Spleen (tissue), 11 donors: ENCODE results near the gene IMMP2L. TPM values are rescaled to one million over a fixed set of nuclear protein-coding genes. Genes with fewer than 3 reads are reported as not detected.

Source experiments
- DNase-seq: peaks from one replicate; pipeline ENCODE4 v3.0.0-alpha.2; 2020
- H3K27ac ChIP-seq, 8 donors: fragments of 200-600 bp; sonication (generic) in 7 of 8; 1 replicate in 4 of 8; 2 replicates in 4 of 8; pipeline versions ENCODE4 v1.5.0 to v1.8.0; 2016 to 2021; ENCODE audit warnings: inconsistent platforms in 4 of 8, mild to moderate bottlenecking in 4 of 8, moderate library complexity in 1 of 8
- H3K27me3 ChIP-seq, 7 donors: fragments of 200-600 bp; sonication (generic) in 6 of 7; replicated peaks in 1 of 7; 1 replicate in 4 of 7; 2 replicates in 3 of 7; pipeline versions ENCODE4 v1.5.0 to v1.8.0; 2016 to 2021; ENCODE audit warnings: inconsistent platforms in 3 of 7, mild to moderate bottlenecking in 1 of 7
- H3K36me3 ChIP-seq, 6 donors: fragments of 200-600 bp; sonication (generic) in 5 of 6; 1 replicate in 4 of 6; 2 replicates in 2 of 6; pipeline versions ENCODE4 v1.5.0 to v1.8.0; 2016 to 2021; ENCODE audit warnings: inconsistent platforms in 2 of 6
- H3K4me1 ChIP-seq, 6 donors: fragments of 200-600 bp; sonication (generic) in 5 of 6; 1 replicate in 3 of 6; 2 replicates in 3 of 6; pipeline versions ENCODE4 v1.5.0 to v1.8.0; 2016 to 2021; ENCODE audit warnings: inconsistent platforms in 3 of 6
- H3K4me3 ChIP-seq, 8 donors: fragments of 200-600 bp; sonication (generic) in 7 of 8; 1 replicate in 4 of 8; 2 replicates in 4 of 8; pipeline versions ENCODE4 v1.5.0 to v1.8.0; 2016 to 2021; ENCODE audit warnings: inconsistent platforms in 4 of 8, mild to moderate bottlenecking in 4 of 8, moderate library complexity in 2 of 8
- H3K9me3 ChIP-seq, 8 donors: fragments of 200-600 bp; sonication (generic) in 7 of 8; 1 replicate in 4 of 8; 2 replicates in 4 of 8; pipeline versions ENCODE4 v1.5.0 to v1.8.0; 2016 to 2021; ENCODE audit warnings: inconsistent platforms in 4 of 8
- CTCF ChIP-seq, 11 experiments: fragments of 200-600 bp in 7 of 11; fragments of 450-650 bp in 4 of 11; sonication (generic) in 4 of 11; IDR thresholded peaks in 8 of 11; conservative IDR thresholded peaks in 3 of 11; 1 replicate in 7 of 11; 2 replicates in 4 of 11; pipeline versions ENCODE4 v1.4.0 to v1.8.0; 2016 to 2021; ENCODE audit warnings: antibody characterized with exemption in 11 of 11, inconsistent platforms in 4 of 11, mild to moderate bottlenecking in 1 of 11
- POLR2A ChIP-seq, 3 donors: fragments of 450-650 bp; IDR thresholded peaks; one replicate each; pipeline ENCODE4 v1.5.1; 2017; ENCODE audit warnings: antibody characterized with exemption in 3 of 3, mild to moderate bottlenecking in 1 of 3
- POLR2AphosphoS5 ChIP-seq, 3 donors: sonication (generic); formaldehyde crosslinking; IDR thresholded peaks; one replicate each; pipeline ENCODE4 v1.5.1; 2017; ENCODE audit warnings: antibody characterized with exemption in 3 of 3
- WGBS, 5 donors: extraction: QIAGEN DNeasy Blood & Tissue Kit in 3 of 5; methylation state at CpG; one replicate each; pipeline versions ENCODE4 v1.1.5 to v1.1.7; 2013 to 2018; 5-methylcytosine and 5-hydroxymethylcytosine counted together
- intact Hi-C: fragments of 100-400 bp; cut with DNase I; formaldehyde crosslinking; loops from one replicate; pipeline ENCODE4 v1.15.0; 2023; ENCODE audit warnings: low total_unique reads
- polyA plus RNA-seq, 3 donors: library from polyadenylated mRNA; stranded (reverse); fragments of 200-250 nt; gene quantifications; one replicate each; pipeline ENCODE4 v1.2.1, GENCODE V29; 2013
- total RNA-seq, 7 donors: library from RNA; depleted of rRNA in 3 of 7; stranded (reverse); fragments of >200 nt in 3 of 7; fragmentation: NEBNext Ultra II Directional in 4 of 7; extraction: Animal tissue kit (Norgen Biotek cat#: 25700) in 4 of 7; gene quantifications; one replicate each; pipeline versions ENCODE4 v1.1.0 to v1.2.1, GENCODE V29; 2016 to 2021
- donor health status: healthy with polysubstance abuse.
- donor health status: DM: no; HTN: no; CAD: no; lungs with moderate emphysema.
- donor health status: DM: no; HTN: no; CAD: no.
- donor health status: Bipolar disorder and iron deficiency.
- donor health status: healthy.
- donor health status: DM: no; HTN: no; CAD: no.
- donor health status: DM: yes; HTN: yes; CAD: no.

IMMP2L gene
- total and polyA plus RNA-seq, 10 donors = 6.5 to 32.7 (median 9.8) TPM

DNA sequence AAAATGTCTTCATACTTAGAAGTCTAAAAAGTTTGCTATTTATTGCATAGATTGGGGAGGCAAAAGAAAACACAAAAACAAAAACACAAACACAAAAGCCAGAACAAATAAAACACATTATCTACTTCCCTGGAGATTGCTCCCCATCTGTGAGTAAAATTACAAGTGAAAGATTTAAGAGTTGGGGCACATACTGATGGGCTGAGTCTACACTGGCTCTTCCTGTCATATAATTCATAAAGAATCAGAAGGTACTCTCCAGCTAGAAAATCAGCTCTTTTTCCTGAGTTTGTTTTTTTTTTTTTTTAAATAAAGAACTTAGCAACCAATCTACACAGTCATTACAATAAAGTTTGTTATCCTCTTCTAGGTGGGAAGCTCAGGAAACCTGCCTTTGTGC lies 663.8 kb downstream of the IMMP2L start:
- H3K27ac ChIP-seq = no peak overlapping the region
- no peak for DNase-seq
- intact Hi-C loops = no loop called here
- H3K27me3 ChIP-seq = no peaks in the 10 kb centered on the region
- no peak for TF ChIP-seq POLR2A (IDR thresholded peaks at IDR 0.05)
- TF ChIP-seq POLR2AphosphoS5 (IDR thresholded peaks at IDR 0.05) = no peak
- TF ChIP-seq CTCF (IDR thresholded peaks at IDR 0.05 in 8 of 11, conservative IDR thresholded peaks at IDR 0.05 in 3 of 11) = no peak
- no peaks in the 10 kb centered on the region for H3K4me1 ChIP-seq
- H3K9me3 ChIP-seq = peaks cover 0 to 13% (median 3%) of the 10 kb centered on the region in 8 donors
- H3K4me3 ChIP-seq = no peak overlapping the region
- no peaks in the 10 kb centered on the region for H3K36me3 ChIP-seq

- no peak for TF ChIP-seq CTCF (IDR thresholded peaks at IDR 0.05 in 8 of 11, conservative IDR thresholded peaks at IDR 0.05 in 3 of 11)
- TF ChIP-seq POLR2A (IDR thresholded peaks at IDR 0.05) = no peak
- TF ChIP-seq POLR2AphosphoS5 (IDR thresholded peaks at IDR 0.05) = no peak
- Histone ChIP-seq H3K36me3 (no peaks in the 10 kb centered on the region), H3K27me3 (no peaks in the 10 kb centered on the region), H3K4me3 (no peak overlapping the region), H3K9me3 (peaks cover 0 to 13% (median 3%) of the 10 kb centered on the region in 8 donors), H3K4me1 (no peaks in the 10 kb centered on the region), H3K27ac (no peak overlapping the region)
- intact Hi-C loops = no loop called here
- 81 to 90% (median 86%) methylated on average over 1 of the region's 1 CpG for WGBS, 5 donors
- no peak for DNase-seq
These were observed 664.8 kb downstream of the IMMP2L start for GRCh38 chr7:110897538-110897937.

DNA sequence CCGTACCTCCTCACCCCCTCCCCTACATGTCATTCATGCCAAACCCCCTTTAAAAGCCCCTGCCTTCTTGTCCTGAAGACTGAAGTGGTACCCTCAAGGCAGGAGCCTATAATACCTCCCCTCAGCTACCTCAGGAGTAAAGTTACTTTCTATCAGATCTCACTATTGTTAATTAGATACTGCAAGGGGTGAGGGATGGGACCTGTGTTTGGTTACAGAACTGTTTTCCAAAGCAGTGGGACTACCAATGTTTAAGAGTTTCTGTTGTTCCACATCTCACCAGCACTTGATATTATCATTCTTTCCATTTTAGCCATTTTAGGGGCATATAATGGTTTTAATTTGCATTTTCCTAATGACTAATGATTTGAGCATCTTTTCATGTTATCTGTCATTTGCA lies 668.2 kb downstream of the IMMP2L start:
- Histone ChIP-seq H3K36me3 (no peaks in the 10 kb centered on the region), H3K4me1 (no peaks in the 10 kb centered on the region), H3K27me3 (no peaks in the 10 kb centered on the region), H3K9me3 (peaks cover 0 to 13% (median 3%) of the 10 kb centered on the region in 8 donors), H3K27ac (no peak overlapping the region), H3K4me3 (no peak overlapping the region)
- intact Hi-C loops = no loop called here
- DNase-seq = no peak
- WGBS, 5 donors = 85 to 96% (median 91%) methylated on average over 1 of the region's 1 CpG
- TF ChIP-seq POLR2AphosphoS5 (IDR thresholded peaks at IDR 0.05) (no peak), POLR2A (IDR thresholded peaks at IDR 0.05) (no peak), CTCF (IDR thresholded peaks at IDR 0.05 in 8 of 11, conservative IDR thresholded peaks at IDR 0.05 in 3 of 11) (no peak)

- no peak for DNase-seq
- Histone ChIP-seq H3K27ac (no peak overlapping the region), H3K27me3 (no peaks in the 10 kb centered on the region), H3K4me1 (no peaks in the 10 kb centered on the region), H3K9me3 (peaks cover 0 to 9% (median 3%) of the 10 kb centered on the region in 8 donors), H3K36me3 (no peaks in the 10 kb centered on the region), H3K4me3 (no peak overlapping the region)
- 73 to 98% (median 87%) methylated on average over 2 of the region's 2 CpGs for WGBS, 5 donors
- intact Hi-C loops = no loop called here
- TF ChIP-seq CTCF (IDR thresholded peaks at IDR 0.05 in 8 of 11, conservative IDR thresholded peaks at IDR 0.05 in 3 of 11) (no peak), POLR2AphosphoS5 (IDR thresholded peaks at IDR 0.05) (no peak)
These were observed 671.1 kb downstream of the IMMP2L start for GRCh38 chr7:110891197-110891596.
